ENCODE measurements around the gene AOC3.
A peak's percentile ranks its signal among the peaks of the same experiment; 100 is the strongest.

Gene AOC3

GRCh38 chr17:42850954-42851353 lies at the start of gene AOC3:
Gene AOC3 (plus strand): TSS chr17:42851199. CDS start chr17:42851344, 145 bp downstream.
- no peak for DNase-seq (ENCODE audit: low read depth in 2 of 2, low spot score in 1 of 2)

- DNase-seq (ENCODE audit: low read depth in 2 of 2, low spot score in 1 of 2): no peak
Observed at GRCh38 chr17:42803074-42803883, 47.7 kb upstream of the AOC3 start.

GRCh38 chr17:42804918-42805367 lies 46.1 kb upstream of the AOC3 start:
- DNase-seq (ENCODE audit: low read depth in 2 of 2, low spot score in 1 of 2): no peak

- no peak for DNase-seq (ENCODE audit: low read depth in 2 of 2, low spot score in 1 of 2)
Observed at GRCh38 chr17:42806249-42806648, 44.8 kb upstream of the AOC3 start.

GRCh38 chr17:42809250-42809649 lies 41.7 kb upstream of the AOC3 start:
- no peak for DNase-seq (ENCODE audit: low read depth in 2 of 2, low spot score in 1 of 2)

GRCh38 chr17:42814633-42815399 lies 36.2 kb upstream of the AOC3 start:
- DNase-seq (ENCODE audit: low read depth in 2 of 2, low spot score in 1 of 2): no peak

GRCh38 chr17:42817866-42818265 lies 33.1 kb upstream of the AOC3 start:
- no peak for DNase-seq (ENCODE audit: low read depth in 2 of 2, low spot score in 1 of 2)

GRCh38 chr17:42818379-42818778 lies 32.6 kb upstream of the AOC3 start:
- no peak for DNase-seq (ENCODE audit: low read depth in 2 of 2, low spot score in 1 of 2)

GRCh38 chr17:42819939-42820535 lies 31.0 kb upstream of the AOC3 start:
- DNase-seq (ENCODE audit: low read depth in 2 of 2, low spot score in 1 of 2): peak; percentile 24 to 31

GRCh38 chr17:42821176-42821575 lies 29.8 kb upstream of the AOC3 start:
- DNase-seq (ENCODE audit: low read depth in 2 of 2, low spot score in 1 of 2): no peak

GRCh38 chr17:42827472-42827871 lies 23.5 kb upstream of the AOC3 start:
- no peak for DNase-seq (ENCODE audit: low read depth in 2 of 2, low spot score in 1 of 2)

GRCh38 chr17:42830971-42831370 lies 20.0 kb upstream of the AOC3 start:
- DNase-seq (ENCODE audit: low read depth in 2 of 2, low spot score in 1 of 2): no peak

- DNase-seq (ENCODE audit: low read depth in 2 of 2, low spot score in 1 of 2): no peak
Observed at GRCh38 chr17:42832213-42832933, 18.6 kb upstream of the AOC3 start.

GRCh38 chr17:42832934-42833766 lies 17.8 kb upstream of the AOC3 start, which contains the start of gene PSME3:
Gene PSME3 (plus strand): TSS chr17:42833397. CDS start chr17:42833632, 235 bp downstream.
- peak; percentile 78 to 86 for DNase-seq (ENCODE audit: low read depth in 2 of 2, low spot score in 1 of 2)

GRCh38 chr17:42833767-42834422 lies 17.1 kb upstream of the AOC3 start:
- DNase-seq (ENCODE audit: low read depth in 2 of 2, low spot score in 1 of 2): no peak

GRCh38 chr17:42835732-42836131 lies 15.3 kb upstream of the AOC3 start:
- DNase-seq (ENCODE audit: low read depth in 2 of 2, low spot score in 1 of 2): no peak

- DNase-seq (ENCODE audit: low read depth in 2 of 2, low spot score in 1 of 2): no peak
Observed at GRCh38 chr17:42841975-42842685, 8.9 kb upstream of the AOC3 start.

- no peak for DNase-seq (ENCODE audit: low read depth in 2 of 2, low spot score in 1 of 2)
Observed at GRCh38 chr17:42843358-42843934, 7.6 kb upstream of the AOC3 start.

- no peak for DNase-seq (ENCODE audit: low read depth in 2 of 2, low spot score in 1 of 2)
Observed at GRCh38 chr17:42844271-42844670, 6.7 kb upstream of the AOC3 start, which contains the start of gene AOC2. Gene AOC2 (plus strand): TSS chr17:42844580. CDS start chr17:42844627, 47 bp downstream.
